HEK293 (cell line): ENCODE measurements around the gene HIPK2.

ENCODE experiments used
- CTCF ChIP-seq: fragments of 450-650 bp; formaldehyde crosslinking; IDR thresholded peaks from 2 replicates; pipeline ENCODE4 v1.5.1; 2016; ENCODE audit warnings: missing biosample characterization, missing genetic modification characterization
- SCRT2 ChIP-seq: fragments of 450-650 bp; formaldehyde crosslinking; IDR thresholded peaks from 2 replicates; pipeline ENCODE4 v1.5.1; 2016; ENCODE audit warnings: missing biosample characterization, missing genetic modification characterization
- ZNF184 ChIP-seq: fragments of 450-650 bp; IDR thresholded peaks from 2 replicates; pipeline ENCODE4 v1.5.1; 2018; ENCODE audit warnings: missing biosample characterization, mild to moderate bottlenecking, missing genetic modification characterization
- ZNF561 ChIP-seq: fragments of 450-650 bp; IDR thresholded peaks from 2 replicates; pipeline ENCODE4 v1.5.1; 2018; ENCODE audit warnings: missing biosample characterization, missing genetic modification characterization, borderline replicate concordance
- ZNF843 ChIP-seq: fragments of 450-650 bp; formaldehyde crosslinking; IDR thresholded peaks from 2 replicates; pipeline ENCODE4 v1.5.1; 2016; ENCODE audit warnings: missing biosample characterization, missing genetic modification characterization

DNA sequence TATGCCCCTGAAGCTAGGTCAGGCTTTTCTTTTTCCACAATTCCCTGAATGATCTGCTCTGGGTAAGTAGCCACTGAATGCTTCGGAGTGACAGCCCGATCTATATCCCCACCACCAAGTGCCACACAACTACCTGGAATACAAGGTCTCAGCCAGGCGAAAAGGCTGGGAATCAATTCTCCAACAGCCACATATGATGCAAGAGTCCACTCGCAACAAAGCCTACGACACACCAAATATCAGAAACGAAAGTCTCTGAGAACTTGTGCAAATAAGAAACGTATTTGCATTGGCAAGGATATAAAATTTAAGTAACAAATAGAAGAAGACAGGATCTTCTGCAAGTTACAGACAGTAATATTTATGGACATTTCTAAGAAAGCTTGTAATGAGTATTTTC lies 5.7 kb downstream of the HIPK2 start:
- TF ChIP-seq SCRT2 (tag by site-specific recombination) (no peak), ZNF561 (tag by site-specific recombination) (no peak), CTCF (tag by site-specific recombination) (no peak), ZNF184 (tag by site-specific recombination) (no peak), ZNF843 (tag by site-specific recombination) (no peak)
